ENCODE results near the gene CPVL.

The CPVL gene

GRCh38 chr7:28999895-29000716 lies 146.2 kb downstream of the CPVL start:
- DNase-seq (ENCODE audit: low read depth) = no peak
- H3K4me3 ChIP-seq (ENCODE audit: low read length) = no peak overlapping the region
- no peak for TF ChIP-seq CTCF (conservative IDR thresholded peaks at IDR 0.05; ENCODE audit: low read length)

GRCh38 chr7:28999427-28999826 lies 146.9 kb downstream of the CPVL start:
- no peak for TF ChIP-seq CTCF (conservative IDR thresholded peaks at IDR 0.05; ENCODE audit: low read length)
- no peak overlapping the region for H3K4me3 ChIP-seq (ENCODE audit: low read length)

DNA sequence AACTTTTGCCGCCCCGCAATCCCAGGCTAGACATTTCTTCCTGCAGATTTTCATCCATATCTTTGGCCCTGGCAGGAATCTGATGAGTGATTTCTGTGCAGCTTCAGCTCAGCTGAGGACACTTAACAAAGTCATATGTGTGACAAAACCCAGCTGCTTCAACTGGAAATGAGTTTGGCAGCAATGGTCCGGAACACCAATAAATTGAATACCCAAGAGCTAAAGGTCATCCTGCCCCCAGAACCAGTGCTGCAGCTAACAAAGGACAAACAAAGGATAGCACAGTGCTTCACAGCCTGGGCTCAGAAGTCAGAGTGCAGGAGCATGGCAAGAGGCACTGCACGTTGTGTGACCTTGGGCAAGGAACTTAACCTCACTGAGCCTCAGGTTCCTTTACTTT lies 148.2 kb downstream of the CPVL start:
- no peak for DNase-seq (ENCODE audit: low read depth)
- no peak overlapping the region for H3K4me3 ChIP-seq (ENCODE audit: low read length)
- no peak for TF ChIP-seq CTCF (conservative IDR thresholded peaks at IDR 0.05; ENCODE audit: low read length)

More at GRCh38 chr7:28999427-28999826, 146.9 kb downstream of the CPVL start:
- no peak for DNase-seq (ENCODE audit: low read depth)

- no peak for DNase-seq (ENCODE audit: low read depth)
- no peak for TF ChIP-seq CTCF (conservative IDR thresholded peaks at IDR 0.05; ENCODE audit: low read length)
- H3K4me3 ChIP-seq (ENCODE audit: low read length) = no peak overlapping the region
Observed at GRCh38 chr7:28996836-28997235, 149.5 kb downstream of the CPVL start.

GRCh38 chr7:28993371-28993770 lies 153.0 kb downstream of the CPVL start:
- no peak overlapping the region for H3K4me3 ChIP-seq (ENCODE audit: low read length)
- TF ChIP-seq CTCF (conservative IDR thresholded peaks at IDR 0.05; ENCODE audit: low read length) = no peak
- DNase-seq (ENCODE audit: low read depth) = no peak

DNA sequence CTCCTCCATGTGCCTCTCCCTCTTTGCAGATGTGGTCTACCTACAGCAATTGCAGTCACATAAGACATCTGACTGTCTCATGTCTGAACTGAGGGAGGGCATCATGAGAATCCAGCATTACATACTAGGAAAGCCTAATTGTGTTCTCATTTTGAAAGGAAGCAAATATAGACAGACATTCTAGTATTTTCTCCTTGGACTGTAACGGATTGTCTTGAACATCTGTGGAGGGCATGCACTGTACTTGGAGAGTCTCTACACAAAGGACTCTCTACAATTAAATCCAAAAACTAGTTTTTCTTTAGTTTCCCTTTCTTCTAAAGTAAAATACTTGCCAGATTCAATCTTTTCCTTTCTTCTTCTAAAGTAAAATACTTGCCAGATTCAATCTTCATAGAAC lies 153.5 kb downstream of the CPVL start:
- no peak overlapping the region for H3K4me3 ChIP-seq (ENCODE audit: low read length)
- no peak for DNase-seq (ENCODE audit: low read depth)
- no peak for TF ChIP-seq CTCF (conservative IDR thresholded peaks at IDR 0.05; ENCODE audit: low read length)
